ENCODE results near the gene MOGAT3. TPM values are rescaled to one million over a fixed set of nuclear protein-coding genes. Genes with fewer than 3 reads are reported as not detected.

Gene MOGAT3
- total and polyA plus RNA-seq, 7 donors = not detected

DNA sequence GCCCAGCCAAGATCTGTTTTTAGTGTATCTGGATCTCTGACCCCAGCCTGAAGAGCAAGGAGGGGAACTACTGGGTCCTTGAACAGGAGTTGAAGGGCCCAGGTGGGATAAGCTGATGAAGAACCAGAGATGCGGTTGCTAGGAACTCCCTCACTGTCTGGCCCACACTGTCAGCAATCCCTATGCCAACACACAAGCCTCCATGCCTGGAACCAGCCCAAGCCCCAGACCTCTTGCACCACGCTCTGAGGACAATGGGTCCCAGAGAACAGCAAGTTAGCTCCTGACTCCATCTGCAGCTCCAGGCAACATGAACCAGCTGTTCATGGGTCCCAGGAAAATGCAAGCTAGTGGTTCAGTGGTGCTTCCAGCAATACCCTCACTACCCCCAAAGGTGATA, 23.2 kb downstream of the MOGAT3 start:
- ATAC-seq (no peak), DNase-seq (no peak)
- TF ChIP-seq, protein P1, sequence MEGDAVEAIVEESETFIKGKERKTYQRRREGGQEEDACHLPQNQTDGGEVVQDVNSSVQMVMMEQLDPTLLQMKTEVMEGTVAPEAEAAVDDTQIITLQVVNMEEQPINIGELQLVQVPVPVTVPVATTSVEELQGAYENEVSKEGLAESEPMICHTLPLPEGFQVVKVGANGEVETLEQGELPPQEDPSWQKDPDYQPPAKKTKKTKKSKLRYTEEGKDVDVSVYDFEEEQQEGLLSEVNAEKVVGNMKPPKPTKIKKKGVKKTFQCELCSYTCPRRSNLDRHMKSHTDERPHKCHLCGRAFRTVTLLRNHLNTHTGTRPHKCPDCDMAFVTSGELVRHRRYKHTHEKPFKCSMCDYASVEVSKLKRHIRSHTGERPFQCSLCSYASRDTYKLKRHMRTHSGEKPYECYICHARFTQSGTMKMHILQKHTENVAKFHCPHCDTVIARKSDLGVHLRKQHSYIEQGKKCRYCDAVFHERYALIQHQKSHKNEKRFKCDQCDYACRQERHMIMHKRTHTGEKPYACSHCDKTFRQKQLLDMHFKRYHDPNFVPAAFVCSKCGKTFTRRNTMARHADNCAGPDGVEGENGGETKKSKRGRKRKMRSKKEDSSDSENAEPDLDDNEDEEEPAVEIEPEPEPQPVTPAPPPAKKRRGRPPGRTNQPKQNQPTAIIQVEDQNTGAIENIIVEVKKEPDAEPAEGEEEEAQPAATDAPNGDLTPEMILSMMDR (IDR thresholded peaks at IDR 0.05) = no peak
- whole genome bisulfite sequencing, 3 donors = 44 to 64% (median 61%) methylated on average over 2 of the region's 2 CpGs
- H3K4me1 ChIP-seq = peaks cover 11% of the 10 kb centered on the region
- intact Hi-C loops (cut with DNase I) = no loop called here
- no peak overlapping the region for H3K27ac ChIP-seq
- H3K27me3 ChIP-seq (ENCODE audit: insufficient read depth in 3 of 3, low read length in 2 of 3) = peaks cover 0 to 90% (median 36%) of the 10 kb centered on the region in 3 donors
- H3K4me3 ChIP-seq = no peak overlapping the region
- H3K9me3 ChIP-seq = no peaks in the 10 kb centered on the region
- H3K36me3 ChIP-seq (ENCODE audit: insufficient read depth in 1 of 2, low read depth in 1 of 2) = no peaks in the 10 kb centered on the region

DNA sequence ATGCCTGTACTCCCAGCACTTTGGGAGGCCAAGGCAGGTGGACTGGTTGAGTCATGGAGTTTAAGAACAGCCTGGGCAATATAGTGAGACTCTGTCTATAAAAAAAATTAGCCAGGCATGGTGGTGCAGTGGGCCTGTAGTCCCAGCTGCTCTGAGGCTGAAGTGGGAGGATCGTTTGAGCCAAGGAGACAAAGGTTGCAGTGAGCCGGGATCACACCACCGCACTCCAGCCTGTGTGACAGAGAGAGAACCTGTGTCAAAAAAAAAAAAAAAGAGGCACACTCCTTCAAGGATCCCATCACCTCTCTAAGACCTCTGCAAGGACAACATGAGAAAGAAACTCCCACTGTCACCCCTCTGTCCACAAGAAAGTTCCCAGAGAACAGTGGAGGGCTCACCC, 25.2 kb downstream of the MOGAT3 start:
- peaks cover 17% of the 10 kb centered on the region for H3K4me1 ChIP-seq
- peaks cover 0 to 99% (median 48%) of the 10 kb centered on the region in 3 donors for H3K27me3 ChIP-seq (ENCODE audit: insufficient read depth in 3 of 3, low read length in 2 of 3)
- H3K4me3 ChIP-seq = no peak overlapping the region
- 23 to 38% (median 38%) methylated on average over 3 of the region's 3 CpGs for WGBS, 3 donors
- intact Hi-C loops (cut with DNase I) = no loop called here
- no peak overlapping the region for H3K27ac ChIP-seq
- TF ChIP-seq, protein P1 (IDR thresholded peaks at IDR 0.05) = no peak
- DNase-seq (no peak), ATAC-seq (no peak)
- no peaks in the 10 kb centered on the region for H3K9me3 ChIP-seq
- H3K36me3 ChIP-seq (ENCODE audit: insufficient read depth in 1 of 2, low read depth in 1 of 2) = no peaks in the 10 kb centered on the region

DNA sequence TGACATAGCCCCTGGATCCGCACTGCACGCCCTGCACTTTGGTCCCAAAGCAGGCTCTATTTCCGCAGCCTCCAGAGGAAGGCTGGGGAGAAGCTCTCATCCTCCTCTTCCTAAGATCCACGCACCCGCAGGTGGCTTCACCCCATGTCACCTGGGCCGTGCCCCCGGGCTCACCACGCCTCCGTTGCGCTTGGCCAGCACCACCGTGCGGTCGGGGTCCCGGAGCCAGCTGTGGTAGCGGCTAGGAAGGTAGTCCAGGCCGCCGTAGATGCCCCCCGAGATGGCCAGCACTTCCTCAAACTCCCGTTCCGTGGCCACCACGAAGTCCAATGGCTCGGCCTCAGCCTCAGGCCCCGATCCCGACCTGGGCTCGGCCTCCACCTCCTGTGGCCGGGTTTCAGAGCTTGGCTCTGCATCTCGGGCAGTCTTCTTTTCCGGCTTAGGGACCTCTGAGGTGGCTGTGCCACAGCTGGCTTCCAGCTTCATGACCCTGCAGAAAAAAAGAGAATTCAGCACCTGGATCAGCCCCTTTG, 26.4 kb downstream of the MOGAT3 start:
- Histone ChIP-seq H3K9me3 (no peaks in the 10 kb centered on the region), H3K4me3 (no peak overlapping the region), H3K27ac (no peak overlapping the region), H3K36me3 (ENCODE audit: insufficient read depth in 1 of 2, low read depth in 1 of 2) (no peaks in the 10 kb centered on the region), H3K4me1 (peaks cover 17% of the 10 kb centered on the region), H3K27me3 (ENCODE audit: insufficient read depth in 3 of 3, low read length in 2 of 3) (peaks cover 0 to 99% (median 50%) of the 10 kb centered on the region in 3 donors)
- DNase-seq (no peak), ATAC-seq (no peak)
- TF ChIP-seq, protein P1 (IDR thresholded peaks at IDR 0.05) = no peak
- intact Hi-C loops (cut with DNase I) = no loop called here
- WGBS, 3 donors = 4 to 5% (median 5%) methylated on average over 26 to 28 of the region's 28 CpGs

DNA sequence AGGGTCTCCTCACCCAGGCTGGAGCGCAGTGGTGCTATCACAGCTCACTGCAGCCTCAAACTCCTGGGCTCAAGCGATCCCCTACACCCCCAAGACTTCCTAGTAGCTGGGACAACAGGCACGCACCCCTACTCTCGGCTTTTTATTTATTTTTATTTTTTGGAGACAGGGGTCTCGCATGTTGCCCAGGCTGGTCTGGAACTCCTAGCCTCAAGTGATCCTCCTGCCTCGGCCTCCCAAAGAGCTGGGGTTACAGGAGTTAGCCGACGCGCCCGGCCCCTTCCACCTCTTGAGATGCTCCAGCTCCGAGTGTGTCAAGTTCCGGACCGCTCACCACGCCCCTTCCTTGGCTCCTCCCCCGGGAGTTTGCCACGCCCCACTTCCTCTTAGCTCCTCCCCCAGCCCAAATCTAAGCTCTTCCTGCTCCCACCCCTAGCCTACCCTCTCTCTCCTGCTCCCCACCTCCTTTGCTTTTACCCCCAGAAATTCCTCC, 27.0 kb downstream of the MOGAT3 start:
- Histone ChIP-seq H3K9me3 (no peaks in the 10 kb centered on the region), H3K27me3 (ENCODE audit: insufficient read depth in 3 of 3, low read length in 2 of 3) (peaks cover 0 to 99% (median 52%) of the 10 kb centered on the region in 3 donors), H3K36me3 (ENCODE audit: insufficient read depth in 1 of 2, low read depth in 1 of 2) (no peaks in the 10 kb centered on the region), H3K27ac (no peak overlapping the region), H3K4me1 (peaks cover 17% of the 10 kb centered on the region), H3K4me3 (peak overlapping the region; percentile 39)
- DNase-seq (no peak), ATAC-seq (peak in 3 of 4 donors; percentile 53 to 68 (median 60))
- TF ChIP-seq, protein P1 (IDR thresholded peaks at IDR 0.05) = no peak
- WGBS, 3 donors = 3 to 5% (median 4%) methylated on average over 16 of the region's 16 CpGs
- intact Hi-C loops (cut with DNase I) = no loop called here

All from psoas muscle (tissue), 8 donors.